HG03025 (cell line): ENCODE results near the gene TEX19.

ENCODE experiments used
- ATAC-seq: cut with Tn5 transposase; IDR thresholded peaks from one replicate; pipeline ENCODE4 v1.9.1; 2021; ENCODE audit warnings: mild to moderate bottlenecking, moderate library complexity; ENCODE audit not compliant: unreplicated experiment, low FRiP score

TEX19 gene

GRCh38 chr17:82358465-82359350, at the start of gene TEX19:
TSS of gene TEX19 (plus strand) at chr17:82359247. CDS start at chr17:82362151, 2,904 bp downstream.
- ATAC-seq: no peak

- no peak for ATAC-seq
Observed at GRCh38 chr17:82309656-82310570, 49.1 kb upstream of the TEX19 start.

GRCh38 chr17:82310877-82311276, 48.2 kb upstream of the TEX19 start:
- no peak for ATAC-seq

GRCh38 chr17:82311971-82312370, 47.1 kb upstream of the TEX19 start:
- no peak for ATAC-seq

GRCh38 chr17:82313195-82314011, 45.6 kb upstream of the TEX19 start:
- no peak for ATAC-seq

GRCh38 chr17:82314012-82314726, 44.9 kb upstream of the TEX19 start:
- ATAC-seq: no peak

- no peak for ATAC-seq
Observed at GRCh38 chr17:82314727-82315605, 44.1 kb upstream of the TEX19 start.

- ATAC-seq: no peak
Observed at GRCh38 chr17:82315703-82316358, 43.2 kb upstream of the TEX19 start.

GRCh38 chr17:82316651-82317393, 42.2 kb upstream of the TEX19 start:
- ATAC-seq: no peak

GRCh38 chr17:82317394-82318168, 41.5 kb upstream of the TEX19 start, which contains the start of gene CD7:
TSS of gene CD7 (minus strand) at chr17:82317608. CDS start at chr17:82317495, 113 bp downstream.
- ATAC-seq: no peak

GRCh38 chr17:82318169-82318498, 40.9 kb upstream of the TEX19 start:
- ATAC-seq: no peak

GRCh38 chr17:82318772-82319606, 40.1 kb upstream of the TEX19 start:
- ATAC-seq: no peak

GRCh38 chr17:82319619-82320062, 39.4 kb upstream of the TEX19 start:
- ATAC-seq: no peak

GRCh38 chr17:82320140-82320840, 38.8 kb upstream of the TEX19 start:
- no peak for ATAC-seq
